Endometrial microvascular endothelial cells (primary cell): ENCODE data around the gene RND2. TPM values are rescaled to one million over a fixed set of nuclear protein-coding genes. Genes with fewer than 3 reads are reported as not detected.

ENCODE experiments used
- in situ Hi-C: cut with HindIII; loops from 2 replicates; pipeline ENCODE4 v1.10.0; 2017; ENCODE audit warnings: low sequenced_read_pairs, low pct_unique_long_range_greater_than_20kb; ENCODE audit errors: inconsistent ontology term
- total RNA-seq: library from RNA; depleted of rRNA; stranded (reverse); fragments of >200 nt; gene quantifications from one replicate; pipeline ENCODE4 v1.2.3, GENCODE V29; 2015; ENCODE audit errors: inconsistent ontology term

The RND2 gene
- total RNA-seq, 1 donor from 2014 or later, result under 0.01 TPM

DNA sequence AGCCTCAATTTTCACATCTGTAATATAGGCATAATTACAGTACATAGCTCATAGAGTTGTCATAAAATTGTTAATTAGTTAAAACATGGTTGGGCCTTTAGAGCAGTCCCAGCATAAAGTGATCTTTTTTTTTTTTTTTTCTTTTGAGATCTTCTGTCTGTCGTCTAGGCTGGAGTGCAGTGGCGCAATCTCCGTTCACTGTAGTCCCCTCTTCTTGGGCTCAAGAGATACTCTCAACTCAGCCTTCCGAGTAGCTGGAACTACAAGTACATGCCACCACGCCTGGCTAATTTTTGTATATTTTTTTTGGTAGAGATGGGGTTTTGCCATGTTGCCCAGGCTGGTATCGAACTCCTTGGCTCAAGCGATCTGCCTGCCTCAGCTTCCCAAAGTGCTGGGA, 31.0 kb downstream of the RND2 start:
- in situ Hi-C loops, result no loop called here

DNA sequence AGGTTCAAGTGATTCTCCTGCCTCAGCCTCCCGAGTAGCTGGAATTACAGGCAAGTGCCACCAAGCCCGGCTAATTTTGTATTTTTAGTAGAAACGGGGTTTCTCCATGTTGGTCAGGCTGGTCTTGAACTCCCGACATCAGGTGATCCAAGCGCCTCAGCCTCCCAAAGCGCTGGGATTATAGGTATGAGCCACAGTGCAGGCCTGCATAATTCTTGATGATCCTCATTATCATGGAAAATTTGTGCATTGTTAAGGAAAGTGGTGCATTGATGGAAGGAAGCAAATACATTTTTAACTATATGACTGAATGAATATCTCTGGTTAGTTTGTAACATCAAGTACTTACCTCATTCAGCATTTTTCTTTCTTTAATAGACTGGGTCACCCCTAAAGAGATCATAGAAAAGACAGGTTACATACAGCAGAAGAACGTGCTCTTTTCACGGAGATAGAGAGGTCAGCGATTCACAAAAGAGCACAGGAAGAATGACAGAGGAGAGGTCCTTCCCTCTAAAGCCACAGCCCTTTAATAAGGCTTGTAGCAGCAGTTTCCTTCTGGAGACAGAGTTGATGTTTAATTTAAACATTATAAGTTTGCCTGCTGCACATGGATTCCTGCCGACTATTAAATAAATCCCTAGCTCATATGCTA, 38.1 kb downstream of the RND2 start:
- in situ Hi-C loops, result no loop called here

DNA sequence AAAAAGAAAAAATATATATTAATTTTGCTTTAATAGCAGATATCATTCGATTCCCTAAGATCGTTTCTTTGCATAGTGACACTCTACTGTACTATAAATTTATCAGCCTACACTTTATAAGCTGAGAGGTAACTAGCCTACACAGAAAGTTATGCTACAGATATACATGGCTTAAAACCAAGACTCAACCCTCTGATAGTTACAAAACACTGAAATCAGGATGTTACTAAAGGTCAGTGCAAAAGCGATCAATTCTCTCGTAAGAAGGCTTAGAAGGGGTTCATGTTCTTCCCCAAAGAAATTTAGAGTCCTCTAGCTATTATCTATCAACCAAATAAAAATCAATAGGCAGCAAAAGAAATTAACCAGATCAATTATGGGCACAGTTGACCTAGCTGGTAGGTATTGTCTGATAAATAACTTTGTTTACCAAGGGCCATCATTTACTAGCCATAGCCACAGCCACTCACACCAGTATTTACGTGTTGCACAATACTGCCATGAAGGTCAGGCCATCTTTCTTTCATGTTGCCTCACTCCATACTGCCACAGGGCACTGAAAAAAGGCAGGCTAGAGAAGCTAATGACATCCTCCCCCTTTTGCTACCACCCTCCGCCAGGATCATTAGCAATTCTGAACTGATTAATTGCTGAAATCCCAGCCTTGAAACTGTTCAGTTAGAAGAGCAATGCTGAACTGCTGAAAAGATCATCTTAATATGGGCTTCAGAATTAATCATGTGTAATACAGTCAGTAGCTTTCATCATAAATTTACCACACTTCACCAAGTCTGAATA, 43.7 kb downstream of the RND2 start:
- in situ Hi-C loops, result no loop called here

DNA sequence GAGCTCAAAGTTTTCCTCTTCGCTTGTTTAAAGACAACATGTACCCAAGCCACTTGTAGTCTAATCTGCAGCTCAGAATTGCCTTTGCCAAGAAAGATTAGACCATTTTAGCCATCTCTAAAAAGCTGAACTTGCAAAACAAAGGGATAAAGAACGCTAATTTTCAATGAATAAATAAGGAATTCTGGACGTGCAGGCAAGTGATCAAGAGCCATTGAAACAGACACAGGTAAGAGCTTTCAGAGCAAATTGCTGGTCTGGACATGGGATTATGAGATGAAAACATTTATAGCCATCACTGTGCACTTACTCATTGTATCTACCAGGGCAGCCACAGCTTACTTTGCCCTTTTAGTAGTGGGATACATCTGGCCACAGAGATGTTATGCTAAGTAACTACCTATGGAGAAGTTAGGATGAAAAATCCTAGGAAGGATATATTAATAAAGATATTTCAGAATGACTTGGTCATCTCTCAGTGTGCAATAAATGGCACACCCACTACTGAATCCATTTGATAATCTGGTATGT, 44.4 kb downstream of the RND2 start:
- in situ Hi-C loops, result no loop called here

DNA sequence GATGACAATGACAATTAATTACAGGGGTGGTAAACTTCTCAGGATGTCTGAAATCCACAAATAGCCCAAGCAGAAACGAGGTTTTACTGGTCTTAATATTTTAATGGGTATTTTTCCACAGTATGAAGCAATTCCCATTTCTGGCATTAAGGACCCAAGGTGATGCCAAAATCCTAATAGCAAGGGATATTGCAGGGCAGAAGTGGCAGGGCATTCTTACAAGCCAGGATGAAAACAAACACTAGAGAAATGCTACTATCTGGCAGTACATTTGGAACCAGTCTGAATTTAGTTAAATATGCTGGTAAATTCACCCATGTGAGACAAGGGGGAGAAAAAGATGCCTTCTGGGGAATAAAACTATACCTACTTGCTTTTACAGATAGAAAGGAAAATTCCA, 45.2 kb downstream of the RND2 start:
- in situ Hi-C loops, result no loop called here

DNA sequence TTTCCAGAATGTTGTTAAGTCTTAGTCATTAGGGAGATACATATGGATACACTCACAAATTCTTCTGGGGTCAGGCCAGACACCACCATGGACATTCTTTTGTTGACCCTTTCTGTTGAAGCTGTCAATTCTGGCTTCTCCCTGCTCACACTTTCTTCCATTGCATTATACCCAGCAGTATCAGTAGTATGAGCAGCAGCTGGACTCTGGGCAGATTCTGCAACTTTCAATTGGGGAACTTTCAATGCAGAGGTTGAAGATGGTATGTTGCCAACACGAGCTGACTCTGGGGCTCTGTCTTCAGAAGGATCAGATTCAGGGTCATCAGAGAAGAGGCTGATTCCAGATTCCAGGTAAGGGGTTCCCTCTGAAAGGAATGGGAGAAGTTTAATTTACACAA, 45.8 kb downstream of the RND2 start:
- in situ Hi-C loops, result no loop called here

DNA sequence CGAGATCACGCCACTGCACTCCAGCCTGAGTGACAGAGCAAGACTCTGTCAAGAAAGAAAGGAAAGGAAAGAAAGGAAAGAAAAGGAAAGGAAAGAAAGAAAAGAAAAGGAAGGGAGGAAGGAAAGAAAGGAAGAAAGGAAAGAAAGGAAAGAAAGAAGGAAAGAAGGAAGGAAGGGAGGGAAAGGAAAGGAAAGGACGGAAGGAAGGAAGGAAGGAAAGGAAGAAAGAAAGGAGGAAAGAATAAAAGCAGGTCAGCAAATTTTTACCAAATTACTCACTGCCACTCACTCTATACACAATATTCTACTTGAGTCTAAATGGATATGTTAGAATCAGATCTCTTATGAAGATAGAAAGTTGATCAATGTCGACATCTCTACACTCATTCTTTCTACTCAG, 49.8 kb downstream of the RND2 start:
- in situ Hi-C loops, result no loop called here

DNA sequence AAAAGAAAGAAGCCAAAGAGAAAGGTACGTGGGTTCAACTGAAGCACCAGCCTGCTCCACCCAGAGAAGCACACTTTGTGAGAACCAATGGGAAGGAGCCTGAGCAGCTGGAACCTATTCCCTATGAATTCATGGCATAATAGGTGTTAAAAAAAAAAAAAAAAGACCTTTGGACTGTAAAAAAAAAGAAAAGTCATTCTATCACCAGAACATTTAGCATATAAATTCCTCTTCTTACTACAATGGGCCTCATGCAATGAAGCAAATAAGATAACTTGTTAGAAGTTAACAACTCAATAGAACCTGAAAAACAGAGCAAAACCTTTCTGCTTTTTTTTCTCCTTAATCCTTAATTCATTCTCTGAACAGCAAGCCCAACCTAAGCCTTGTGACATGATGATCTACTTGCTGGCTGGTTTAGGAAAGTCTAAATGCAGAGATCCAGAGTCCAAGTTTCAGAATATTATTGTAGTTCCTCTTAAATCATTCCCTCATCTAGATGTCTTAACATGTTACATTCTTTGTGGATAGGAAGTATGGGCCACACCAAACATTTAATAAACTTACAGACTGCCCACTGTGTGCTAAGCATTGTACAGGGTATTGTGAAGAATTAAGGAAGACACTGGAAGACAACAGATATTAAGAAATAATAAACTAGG, 54.7 kb downstream of the RND2 start:
- in situ Hi-C loops, result no loop called here

Other genes with a start within 250 kb of the RND2 start
- 6.5 TPM for gene WNK4, start 244.6 kb upstream of the RND2 start, total RNA-seq
- gene COA3, start 226.5 kb upstream of the RND2 start, total RNA-seq, result 79.3 TPM
- gene CNTD1, start 226.4 kb upstream of the RND2 start, total RNA-seq, result 0.37 TPM
- 109 TPM for gene BECN1, start 200.9 kb upstream of the RND2 start, total RNA-seq
- gene PSME3, start 191.8 kb upstream of the RND2 start, total RNA-seq, result 163 TPM
- gene AOC2, start 180.7 kb upstream of the RND2 start, total RNA-seq, result 0.09 TPM
- not detected for gene AOC3, start 174.0 kb upstream of the RND2 start, total RNA-seq
- gene G6PC1, start 124.4 kb upstream of the RND2 start, total RNA-seq, result not detected
- 34.3 TPM for gene AARSD1, start 60.8 kb upstream of the RND2 start, total RNA-seq
- gene PTGES3L, start 45.2 kb upstream of the RND2 start, total RNA-seq, result not detected
- 7.3 TPM for gene RUNDC1, start 44.7 kb upstream of the RND2 start, total RNA-seq
- gene RPL27, start 26.8 kb upstream of the RND2 start, total RNA-seq, result 880 TPM
- gene IFI35, start 18.4 kb upstream of the RND2 start, total RNA-seq, result 62.6 TPM
- 599 TPM for gene VAT1, start 2.8 kb upstream of the RND2 start, total RNA-seq
- gene BRCA1, start 100.1 kb downstream of the RND2 start, total RNA-seq, result 22.7 TPM
- gene NBR1, start 146.0 kb downstream of the RND2 start, total RNA-seq, result 53.6 TPM
- gene TMEM106A, start 186.6 kb downstream of the RND2 start, total RNA-seq, result 6.1 TPM
- not detected for gene CCDC200, start 203.4 kb downstream of the RND2 start, total RNA-seq
- not detected for gene RNU2-1, start 208.7 kb downstream of the RND2 start, total RNA-seq